ENCODE measurements around the gene SBK1. TPM values are rescaled to one million over a fixed set of nuclear protein-coding genes. Genes with fewer than 3 reads are reported as not detected.

The SBK1 gene
- total and polyA plus RNA-seq, 2 of the 4 experiments (the other 2 are of a cell fraction): under 0.01 to 0.05 TPM

GRCh38 chr16:28257256-28257655 lies 35.1 kb upstream of the SBK1 start:
- BruUV-seq (replicated peaks): no TSS peak
- Histone ChIP-seq H2BK20ac (ENCODE audit: low read depth, low read length) (no peak overlapping the region), H3K36me3 (ENCODE audit: control insufficient read depth, insufficient read depth, low read length) (no peaks in the 10 kb centered on the region), H2BK15ac (ENCODE audit: low read depth, low read length) (no peak overlapping the region), H3K14ac (replicated peaks; ENCODE audit: low read depth, low read length) (no peak overlapping the region), H3K9me1 (ENCODE audit: insufficient read depth, low read length) (no peaks in the 10 kb centered on the region), H2AFZ (replicated peaks; ENCODE audit: low read length, poor library complexity) (no peak overlapping the region), H3K23ac (ENCODE audit: low read depth, low read length) (no peak overlapping the region), H3K56ac (ENCODE audit: extremely low read depth, insufficient read depth, low read length) (no peak overlapping the region), H3K4me2 (ENCODE audit: low read depth, low read length) (no peak overlapping the region), H3K9ac (ENCODE audit: low read depth, low read length) (no peak overlapping the region), H4K20me1 (ENCODE audit: insufficient read depth, low read length) (no peaks in the 10 kb centered on the region), H3K18ac (ENCODE audit: low read depth, low read length) (no peak overlapping the region), H3K27me3 (ENCODE audit: control insufficient read depth, insufficient read depth, low read length) (peaks cover 48% of the 10 kb centered on the region), H3K4me3 (ENCODE audit: insufficient read depth, low read depth, low read length) (no peak overlapping the region), H3K79me1 (ENCODE audit: low read depth in 1 of 2, low read length in 2 of 2) (no peaks in the 10 kb centered on the region), H2AK5ac (ENCODE audit: low read depth, low read length) (no peak overlapping the region), H3K4ac (ENCODE audit: low read depth, low read length) (no peak overlapping the region), H3K9me3 (ENCODE audit: control insufficient read depth, insufficient read depth, low read length) (0 out of 2 replicates have a peak, but pooled peaks cover 3% of the 10 kb centered on the region), H4K91ac (ENCODE audit: insufficient read depth, low read depth, low read length) (no peak overlapping the region), H4K8ac (ENCODE audit: low read depth in 2 of 2, low read length in 2 of 2) (no peak overlapping the region), H3K27ac (ENCODE audit: insufficient read depth, low read length) (no peak overlapping the region), H2AK9ac (replicated peaks; ENCODE audit: low read depth, low read length, poor library complexity) (no peak overlapping the region), H2BK120ac (ENCODE audit: low read depth, low read length) (no peak overlapping the region), H4K5ac (ENCODE audit: low read depth, low read length) (no peak overlapping the region), H3K4me1 (ENCODE audit: control insufficient read depth, insufficient read depth, low read length) (no peaks in the 10 kb centered on the region), H2BK5ac (ENCODE audit: low read depth, low read length, poor library complexity, severe bottlenecking) (no peak overlapping the region)
- WGBS, 2 experiments (ENCODE audit: extremely low coverage in 2 of 2, insufficient read length in 1 of 2): 100% methylated on average over 2 of the region's 4 CpGs; no CpG with 5 or more reads in 1 of the 2 experiments
- ATAC-seq (ENCODE audit: low read depth) (no peak), DNase-seq (no peak)
- CTCF ChIA-PET: interaction anchor here (1.1 kb wide), 1 partner anchor 12 kb away, joined by 3 read pairs; no protein-coding TSS in a partner anchor
- in situ Hi-C loops (cut with MboI; ENCODE audit: low sequenced_read_pairs): loop anchor here (10.0 kb wide), 1 partner anchor 58 kb away; no protein-coding TSS in a partner anchor
- intact Hi-C loops (cut with micrococcal nuclease): no loop called here
- dilution Hi-C loops (cut with HindIII; ENCODE audit: low sequenced_read_pairs, unreplicated experiment): no loop called here
- POLR2A ChIA-PET (ENCODE audit: unreplicated experiment): no interaction called here
- no peak for TF ChIP-seq RCOR1 (IDR thresholded peaks at IDR 0.05; ENCODE audit: insufficient replicate concordance, low read length)
- no peak for TF ChIP-seq ELK1 (IDR thresholded peaks at IDR 0.05; ENCODE audit: borderline replicate concordance, low read depth, low read length)
- no peak for TF ChIP-seq POLR2A (IDR thresholded peaks at IDR 0.05; ENCODE audit: low read depth, low read length)
- TF ChIP-seq MXI1 (IDR thresholded peaks at IDR 0.05; ENCODE audit: borderline replicate concordance, low read depth, low read length): no peak
- TF ChIP-seq MAZ (IDR thresholded peaks at IDR 0.05; ENCODE audit: borderline replicate concordance, low read depth, low read length): no peak
- no peak for TF ChIP-seq CHD1 (IDR thresholded peaks at IDR 0.05; ENCODE audit: low read depth, low read length)

Data from IMR-90 (cell line).